Heart right ventricle (tissue), 16 donors: Measurements from ENCODE around the gene DNAJC15. TPM values are rescaled to one million over a fixed set of nuclear protein-coding genes. Genes with fewer than 3 reads are reported as not detected.
"Not testable (repeated sequence)": the region's sequence is repeated elsewhere in the genome, so short reads cannot be mapped to it uniquely, and the experiment has no call there.

ENCODE experiments used
- ATAC-seq, 8 donors: fragments of 200-7000 bp; cut with Tn5 transposase; one replicate each; pipeline ENCODE4 v1.9.1; 2020; ENCODE audit warnings: mild to moderate bottlenecking in 8 of 8, moderate library complexity in 8 of 8, moderate number of reproducible peaks in 1 of 8
- DNase-seq, 2 donors: peaks; one replicate each; pipeline ENCODE4 v3.0.0-alpha.2; 2020
- H3K27ac ChIP-seq, 10 donors: fragments of 200-600 bp; sonication (generic) in 2 of 10; one replicate each; pipeline versions ENCODE4 v1.5.0 to v1.8.0; 2020 to 2022; ENCODE audit warnings: mild to moderate bottlenecking in 3 of 10
- H3K27me3 ChIP-seq, 7 donors: fragments of 200-600 bp; one replicate each; pipeline ENCODE4 v1.8.0; 2021 to 2022; ENCODE audit warnings: mild to moderate bottlenecking in 2 of 7
- H3K36me3 ChIP-seq, 9 donors: fragments of 200-600 bp; sonication (generic) in 1 of 9; one replicate each; pipeline versions ENCODE4 v1.5.0 to v1.8.0; 2020 to 2022; ENCODE audit warnings: mild to moderate bottlenecking in 2 of 9
- H3K4me1 ChIP-seq, 9 donors: fragments of 200-600 bp; sonication (generic) in 1 of 9; one replicate each; pipeline versions ENCODE4 v1.5.0 to v1.8.0; 2020 to 2022; ENCODE audit warnings: mild to moderate bottlenecking in 4 of 9
- H3K4me3 ChIP-seq, 10 donors: fragments of 200-600 bp; sonication (generic) in 2 of 10; one replicate each; pipeline versions ENCODE4 v1.5.0 to v1.8.0; 2020 to 2022; ENCODE audit warnings: mild to moderate bottlenecking in 7 of 10, moderate library complexity in 2 of 10
- H3K9me3 ChIP-seq, 11 donors: fragments of 200-600 bp in 10 of 11; sonication (generic) in 2 of 11; one replicate each; pipeline versions ENCODE4 v1.5.0 to v1.8.0; 2013 to 2022; ENCODE audit warnings: mild to moderate bottlenecking in 2 of 11, control low read depth in 1 of 11, moderate library complexity in 1 of 11
- CTCF ChIP-seq, 9 donors: fragments of 200-600 bp; sonication (generic) in 2 of 9; IDR thresholded peaks; one replicate each; pipeline versions ENCODE4 v1.5.0 to v1.8.0; 2021 to 2022; ENCODE audit warnings: antibody characterized with exemption in 9 of 9, mild to moderate bottlenecking in 5 of 9, moderate library complexity in 1 of 9
- WGBS, 2 donors: extraction: QIAGEN DNeasy Blood & Tissue Kit; methylation state at CpG; one replicate each; pipeline ENCODE4 v1.1.7; 2013; ENCODE audit warnings: inconsistent platforms in 1 of 2; 5-methylcytosine and 5-hydroxymethylcytosine counted together
- intact Hi-C, 10 donors: fragments of 100-400 bp; cut with DNase I; formaldehyde crosslinking; loops; one replicate each; pipeline versions ENCODE4 v1.11.1 to v1.14.2; 2022
- polyA plus RNA-seq, 2 donors: library from polyadenylated mRNA; stranded (reverse); fragments of 200-250 nt; gene quantifications; one replicate each; pipeline ENCODE4 v1.2.3, GENCODE V29; 2013
- total RNA-seq, 10 donors: library from RNA; stranded (reverse); fragmentation: NEBNext Ultra II Directional in 3 of 10; extraction: Animal tissue kit (Norgen Biotek cat#: 25700) in 3 of 10; gene quantifications; one replicate each; pipeline versions ENCODE4 v1.2.1 to v1.2.4, GENCODE V29; 2021 to 2023
- donor health status: Arrhythmogenic right ventricular cardiomyopathy.
- donor health status: ischemic (EF 13 %, LVEDD 7.1; RV severe dilation, severe dysfunction).
- donor health status: healthy with polysubstance abuse.
- donor health status: DM: no; HTN: yes; CAD: no.
- donor health status: DM: no; HTN: no; CAD: no.
- donor health status: ischemic (EF 25% LVEDD 6.9; RV normal size, moderate dysfunction).
- donor health status: ischemic (EF 25% LVEDD 5.7; RV mildly dilated, moderate dysfunction).
- donor health status: healthy.
- donor health status: DM: yes; HTN: yes; CAD: no.
- donor health status: Ischemic cardiomyopathy.
- donor health status: ischemic (EF 35%, LVEDD 5.7; RV mildly dilated, moderate dysfunction).
- donor health status: nonischemic (EF 11% LVEDD 7.7; RV severe dilation, severe dysfunction).
- donor health status: DM: yes; HTN: yes; CAD: no.
- donor health status: PGD.
- donor health status: ischemic (EF 29% LVEDD 5.4; RV normal size, mild dysfunction).
- donor health status: nonischemic (EF 23%, LVEDD 6.1; RV moderate dilation, normal function).

Gene DNAJC15
- total and polyA plus RNA-seq, 12 donors, result 14.4 to 36.7 (median 28.1) TPM

- Histone ChIP-seq H3K9me3 (peaks cover 0 to 18% (median 0%) of the 10 kb centered on the region in 11 donors), H3K4me3 (peak overlapping the region; percentile 7 to 59 (median 46)), H3K36me3 (no peaks in the 10 kb centered on the region), H3K27me3 (no peaks in the 10 kb centered on the region), H3K27ac (peak overlapping the region; percentile 60 to 94 (median 78)), H3K4me1 (peaks cover 6 to 60% (median 41%) of the 10 kb centered on the region in 9 donors)
- no peak for TF ChIP-seq CTCF (IDR thresholded peaks at IDR 0.05)
- intact Hi-C loops, result no loop called here
- WGBS, 2 donors, result 4 to 5% methylated on average over 13 of the region's 13 CpGs
- DNase-seq (peak; percentile 28 to 29), ATAC-seq (peak; percentile 65 to 84 (median 72))
Observed at GRCh38 chr13:43054803-43055802, 31.7 kb downstream of the DNAJC15 start.

DNA sequence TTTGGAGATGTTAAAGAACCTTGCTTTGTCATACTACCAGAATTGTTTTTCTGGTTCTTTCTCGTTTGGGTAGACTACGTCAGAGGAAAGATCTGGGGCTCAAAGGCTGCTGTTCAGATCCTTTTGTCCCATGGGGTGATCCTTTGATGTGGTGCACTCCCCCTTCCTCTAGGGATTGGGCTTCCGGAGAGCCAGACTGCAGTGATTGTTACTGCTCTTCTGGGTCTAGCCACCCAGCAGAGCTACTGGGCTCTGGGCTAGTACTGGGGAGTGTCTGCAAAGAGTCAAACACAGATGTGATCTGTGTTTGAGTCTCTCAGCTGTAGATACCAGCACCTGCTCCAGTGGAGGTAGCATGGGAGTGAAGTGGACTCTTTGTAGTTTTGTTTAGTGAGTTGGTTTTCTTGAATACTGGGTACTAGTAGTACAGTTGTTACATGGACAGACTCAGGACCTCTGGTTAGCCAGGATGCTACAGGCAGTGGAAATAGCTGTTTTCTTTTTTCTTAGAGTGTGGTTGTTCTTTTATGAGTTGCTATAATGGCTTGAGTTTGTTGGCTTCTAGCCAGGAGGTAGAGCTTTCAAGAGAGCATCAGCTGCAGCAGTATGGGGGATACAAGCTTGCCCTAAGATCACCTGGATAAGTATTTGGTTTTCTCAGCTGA is 34.4 kb downstream of the DNAJC15 start:
- WGBS, 2 donors, result 53 to 70% methylated on average over 3 of the region's 3 CpGs
- no peaks in the 10 kb centered on the region for H3K27me3 ChIP-seq
- H3K9me3 ChIP-seq, result peaks cover 0 to 18% (median 0%) of the 10 kb centered on the region in 11 donors
- no peak for TF ChIP-seq CTCF (IDR thresholded peaks at IDR 0.05)
- no peak overlapping the region for H3K4me3 ChIP-seq
- DNase-seq, result peak in 1 of 2 donors; percentile 46
- peaks cover 6 to 57% (median 47%) of the 10 kb centered on the region in 9 donors for H3K4me1 ChIP-seq
- H3K36me3 ChIP-seq, result no peaks in the 10 kb centered on the region
- H3K27ac ChIP-seq, result peak overlapping the region in 9 of 10 donors; percentile 6 to 79 (median 63)
- peak in 6 of 8 donors; percentile 11 to 83 (median 52) for ATAC-seq
- intact Hi-C loops, result no loop called here

- no peaks in the 10 kb centered on the region for H3K27me3 ChIP-seq
- H3K27ac ChIP-seq, result peak overlapping the region in 9 of 10 donors; percentile 52 to 79 (median 63)
- peak overlapping the region in 1 of 10 donors; percentile 2 for H3K4me3 ChIP-seq
- H3K9me3 ChIP-seq, result peaks cover 0 to 13% (median 0%) of the 10 kb centered on the region in 11 donors
- H3K36me3 ChIP-seq, result no peaks in the 10 kb centered on the region
- intact Hi-C loops, result no loop called here
- 30 to 64% methylated on average over 1 of the region's 1 CpG for WGBS, 2 donors
- ATAC-seq (peak in 7 of 8 donors; percentile 31 to 85 (median 60)), DNase-seq (peak in 1 of 2 donors; percentile 24)
- H3K4me1 ChIP-seq, result peaks cover 6 to 57% (median 47%) of the 10 kb centered on the region in 9 donors
- no peak for TF ChIP-seq CTCF (IDR thresholded peaks at IDR 0.05)
Observed at GRCh38 chr13:43058318-43058674, 34.9 kb downstream of the DNAJC15 start.

DNA sequence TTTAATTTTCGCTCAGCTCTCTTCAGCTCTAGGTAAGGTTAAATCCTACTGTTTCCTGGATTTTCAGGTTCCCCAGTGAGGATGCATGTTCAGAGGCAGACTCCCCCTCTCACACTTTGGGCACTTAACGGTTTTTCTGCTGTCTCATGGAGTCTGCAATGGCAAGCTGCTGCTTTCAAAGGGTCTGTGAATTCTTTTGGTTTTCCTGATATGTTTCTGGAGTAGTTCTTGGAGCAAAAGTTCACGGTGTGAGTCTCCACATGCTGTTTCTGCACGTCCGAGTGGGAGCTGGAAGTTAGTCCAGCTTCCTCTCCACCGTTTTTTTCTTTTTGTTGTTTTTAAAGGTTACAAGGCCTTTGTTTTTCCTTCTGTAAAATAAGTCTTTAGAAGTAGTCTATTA is 35.4 kb downstream of the DNAJC15 start:
- Histone ChIP-seq H3K4me3 (peak overlapping the region in 2 of 10 donors; percentile 2 to 5), H3K9me3 (peaks cover 0 to 10% (median 0%) of the 10 kb centered on the region in 11 donors), H3K36me3 (no peaks in the 10 kb centered on the region), H3K4me1 (peaks cover 6 to 55% (median 47%) of the 10 kb centered on the region in 9 donors), H3K27me3 (no peaks in the 10 kb centered on the region), H3K27ac (peak overlapping the region in 9 of 10 donors; percentile 52 to 79 (median 63))
- DNase-seq, result no peak
- intact Hi-C loops, result no loop called here
- WGBS, 2 donors, result 52 to 53% methylated on average over 6 of the region's 6 CpGs
- ATAC-seq, result peak in 1 of 8 donors; percentile 8
- TF ChIP-seq CTCF (IDR thresholded peaks at IDR 0.05), result no peak

DNA sequence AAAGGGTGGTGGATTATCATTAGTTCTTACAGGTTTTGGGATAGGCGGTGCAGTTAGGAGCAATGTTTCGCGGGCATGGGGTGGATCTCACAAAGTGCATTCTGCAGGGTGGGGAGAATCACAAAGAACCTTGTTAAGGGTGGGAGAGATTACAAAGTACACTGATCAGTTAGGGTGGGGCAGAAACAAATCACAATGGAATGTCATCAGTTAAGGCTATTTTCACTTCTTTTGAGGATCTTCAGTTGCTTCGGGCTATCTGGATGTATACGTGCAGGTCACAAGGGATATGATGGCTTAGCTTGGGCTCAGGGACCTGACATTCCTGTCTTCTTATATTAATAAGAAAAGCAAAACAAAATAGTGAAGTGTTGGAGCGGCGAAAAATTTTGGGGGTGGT is 36.4 kb downstream of the DNAJC15 start:
- 98 to 99% methylated on average over 7 of the region's 7 CpGs for WGBS, 2 donors
- intact Hi-C loops, result not testable (repeated sequence)

GRCh38 chr13:43060806-43061205 is 37.4 kb downstream of the DNAJC15 start:
- H3K9me3 ChIP-seq, H3K36me3 ChIP-seq, intact Hi-C loops, H3K4me3 ChIP-seq, H3K27me3 ChIP-seq, H3K27ac ChIP-seq, ATAC-seq, DNase-seq: not testable (repeated sequence)
- WGBS, 2 donors, result 73 to 76% methylated on average over 4 of the region's 4 CpGs
- peaks cover 6 to 46% (median 36%) of the 10 kb centered on the region in 9 donors for H3K4me1 ChIP-seq

More for the DNA sequence above, 36.4 kb downstream of the DNAJC15 start:
- H3K36me3 ChIP-seq, DNase-seq, H3K27me3 ChIP-seq, H3K9me3 ChIP-seq, H3K27ac ChIP-seq, ATAC-seq, H3K4me3 ChIP-seq: not testable (repeated sequence)
- peaks cover 6 to 55% (median 43%) of the 10 kb centered on the region in 9 donors for H3K4me1 ChIP-seq
